Activated T-cell treated with anti-CD3 and anti-CD28 coated beads, Interleukin-2, amount 50 U/mL, for 4 hours (primary cell): ENCODE data around the gene FOXA1. TPM values are rescaled to one million over a fixed set of nuclear protein-coding genes. Genes with fewer than 3 reads are reported as not detected.
A peak's percentile ranks its signal among the peaks of the same experiment; 100 is the strongest.

ENCODE experiments used
- ATAC-seq, 2 donors: fragments of 200-7000 bp; cut with Tn5 transposase; one replicate each; pipeline ENCODE4 v1.10.0; 2021
- DNase-seq: peaks from one replicate; pipeline ENCODE4 v3.0.0-alpha.2; 2020
- H3K27me3 Mint-ChIP-seq: one replicate; pipeline ENCODE4 v1.8.0; 2021; ENCODE audit warnings: low read depth, mixed read lengths
- H3K36me3 Mint-ChIP-seq: one replicate; pipeline ENCODE4 v1.8.0; 2022; ENCODE audit warnings: mixed read lengths; ENCODE audit not compliant: insufficient read depth
- H3K4me1 Mint-ChIP-seq: one replicate; pipeline ENCODE4 v1.8.0; 2021; ENCODE audit warnings: low read depth, mixed read lengths
- H3K4me3 Mint-ChIP-seq: one replicate; pipeline ENCODE4 v1.8.0; 2021; ENCODE audit warnings: mild to moderate bottlenecking, moderate library complexity, mixed read lengths
- H3K9me3 Mint-ChIP-seq: one replicate; pipeline ENCODE4 v1.8.0; 2021; ENCODE audit warnings: mixed read lengths
- total RNA-seq, 3 donors: library from RNA; stranded (reverse); gene quantifications; one replicate each; pipeline ENCODE4 v1.2.1, GENCODE V29; 2021

Gene FOXA1
- total RNA-seq, 3 donors from 2014 or later: 0.34 to 0.68 (median 0.35) TPM

DNA sequence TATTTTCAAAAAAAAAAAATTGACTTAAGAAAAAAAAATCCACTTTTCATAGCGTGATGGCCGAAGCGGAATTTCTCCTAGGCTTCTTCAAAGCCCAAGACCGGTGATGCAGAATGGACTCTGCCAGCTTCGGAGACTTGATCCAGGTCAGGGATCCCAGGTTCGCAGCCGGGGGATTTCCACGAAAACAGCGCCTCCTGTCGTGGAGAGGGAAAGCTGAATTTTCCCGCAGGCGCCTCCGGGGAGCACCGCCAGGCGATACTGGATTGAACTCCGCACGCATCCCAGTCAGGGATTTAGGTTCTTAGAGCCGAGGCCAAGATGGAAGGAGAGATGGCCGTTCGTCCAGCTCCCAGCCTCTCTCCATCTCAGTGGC lies 2.5 kb upstream of the FOXA1 start:
- Mint-ChIP-seq H3K4me3 (no peak overlapping the region), H3K36me3 (peaks cover 3% of the 10 kb centered on the region), H3K9me3 (peaks cover 4% of the 10 kb centered on the region), H3K4me1 (peaks cover 21% of the 10 kb centered on the region), H3K27me3 (peaks cover 86% of the 10 kb centered on the region)
- no peak for DNase-seq
- ATAC-seq: no peak

DNA sequence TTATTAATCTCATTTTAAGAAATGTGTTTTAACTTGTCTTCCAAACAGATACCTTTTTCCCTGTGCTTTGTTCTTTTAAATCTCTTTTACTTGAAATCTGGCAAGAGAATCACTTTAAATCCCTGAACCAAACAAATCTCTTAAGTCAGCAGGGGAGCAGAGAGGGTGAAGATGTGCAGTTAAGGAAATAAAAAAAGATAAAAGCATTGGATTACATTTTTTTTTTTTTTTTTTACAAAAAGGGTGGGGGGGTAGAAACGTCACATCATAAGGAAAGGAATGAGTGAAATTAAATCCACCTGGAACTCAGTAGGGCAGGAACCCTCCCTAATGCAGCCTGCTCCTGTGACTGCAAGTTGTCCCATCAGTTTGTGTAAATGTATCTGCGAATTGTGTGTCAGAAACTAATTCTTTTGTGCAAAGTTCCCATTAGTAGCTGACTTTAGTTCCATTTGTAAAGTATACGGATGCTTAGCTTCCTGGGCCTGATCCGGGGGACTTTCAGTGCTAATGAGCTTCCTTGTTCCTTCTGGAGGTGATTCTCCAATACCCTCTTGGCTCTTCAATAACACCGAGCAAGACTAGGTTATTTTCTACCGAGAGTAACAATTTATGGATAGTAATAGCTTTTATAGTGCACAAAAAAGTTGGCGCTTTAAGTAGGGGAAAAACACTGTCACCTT lies 1.9 kb upstream of the FOXA1 start:
- Mint-ChIP-seq H3K36me3 (peaks cover 3% of the 10 kb centered on the region), H3K4me1 (peaks cover 21% of the 10 kb centered on the region), H3K4me3 (no peak overlapping the region), H3K27me3 (peaks cover 86% of the 10 kb centered on the region), H3K9me3 (peaks cover 4% of the 10 kb centered on the region)
- DNase-seq: no peak
- no peak for ATAC-seq

DNA sequence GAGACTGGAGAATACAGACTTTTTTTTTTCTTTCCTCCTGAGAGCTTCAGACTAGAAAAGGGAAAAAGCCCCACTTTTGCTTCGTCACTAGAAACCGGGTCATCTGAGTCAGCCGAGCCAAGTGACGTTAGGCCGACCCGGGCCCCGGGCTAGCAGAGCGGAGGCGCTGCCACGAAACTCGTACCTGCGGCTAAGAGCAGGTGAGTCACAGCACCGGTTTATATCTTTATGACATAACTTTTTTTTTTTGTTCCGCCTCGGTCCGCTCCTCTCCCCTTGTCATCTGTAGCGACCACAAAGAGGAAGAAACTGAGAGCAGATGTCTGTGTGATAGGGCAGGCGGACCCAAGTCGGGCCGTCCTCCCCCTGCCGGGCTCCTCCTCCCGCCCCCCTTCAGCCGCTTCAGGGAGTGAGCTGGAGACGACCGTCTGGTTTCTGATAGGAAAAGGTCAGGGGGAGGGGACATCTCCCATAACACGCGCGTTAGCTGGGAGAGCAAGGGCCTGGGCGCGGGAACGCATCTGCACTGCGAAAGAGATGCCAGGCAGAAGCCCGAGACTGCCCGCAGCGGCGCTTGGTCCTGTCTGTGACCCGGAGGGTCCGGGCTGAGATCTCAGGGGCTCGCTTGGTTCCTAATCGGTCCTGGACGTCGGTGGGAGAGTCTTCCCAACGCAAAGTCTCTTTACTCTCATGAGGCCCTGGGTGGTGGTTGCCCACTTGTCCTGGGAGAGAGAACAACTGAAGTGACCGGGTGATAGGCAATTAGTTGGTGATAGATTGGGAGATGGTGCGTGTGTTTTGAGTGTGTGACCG lies 966 bp upstream of the FOXA1 start:
- DNase-seq (peak; percentile 35), ATAC-seq (peak; percentile 87 to 90)
- peaks cover 8% of the 10 kb centered on the region for H3K9me3 Mint-ChIP-seq
- H3K36me3 Mint-ChIP-seq: peaks cover 3% of the 10 kb centered on the region
- peaks cover 21% of the 10 kb centered on the region for H3K4me1 Mint-ChIP-seq
- peaks cover 82% of the 10 kb centered on the region for H3K27me3 Mint-ChIP-seq
- H3K4me3 Mint-ChIP-seq: peak overlapping the region; percentile 77

DNA sequence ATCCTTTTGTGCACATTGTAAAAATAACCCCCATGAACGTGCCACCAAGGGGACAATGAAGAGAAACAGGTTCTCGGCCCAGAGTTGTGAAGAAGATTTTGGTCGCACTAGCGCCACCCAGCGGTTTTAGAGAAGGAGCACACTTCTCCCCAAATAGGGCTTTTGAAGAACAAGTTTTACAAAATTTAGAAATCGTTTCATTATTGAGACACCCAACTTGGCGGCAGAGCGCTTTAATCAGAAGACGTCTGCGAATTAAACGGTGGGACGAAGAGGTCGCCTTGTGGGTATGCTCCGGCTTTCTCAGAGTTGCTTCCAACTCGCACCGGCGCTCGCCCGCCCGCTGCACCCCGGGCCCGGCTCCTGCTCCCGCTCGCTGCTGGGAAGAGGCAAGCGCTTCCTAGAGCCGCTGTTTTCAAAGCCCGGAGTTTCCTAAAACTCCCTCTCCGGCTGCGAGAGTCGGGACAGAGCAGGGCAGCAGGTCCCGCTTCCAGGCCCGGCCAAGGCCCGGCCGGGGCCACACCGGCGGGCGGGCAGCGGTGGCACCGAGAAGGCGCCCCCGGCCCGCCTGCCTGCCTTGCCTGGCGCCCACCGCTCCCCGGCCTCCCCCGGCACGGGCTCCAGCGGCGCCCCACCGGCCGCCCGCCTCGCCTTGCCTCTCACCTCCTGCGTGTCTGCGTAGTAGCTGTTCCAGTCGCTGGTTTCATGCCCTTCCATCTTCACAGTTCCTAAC lies 645 bp downstream of the FOXA1 start:
- Mint-ChIP-seq H3K4me1 (peaks cover 21% of the 10 kb centered on the region), H3K9me3 (peaks cover 11% of the 10 kb centered on the region), H3K4me3 (peak overlapping the region; percentile 40), H3K27me3 (peaks cover 79% of the 10 kb centered on the region), H3K36me3 (peaks cover 3% of the 10 kb centered on the region)
- no peak for ATAC-seq
- no peak for DNase-seq

GRCh38 chr14:37593511-37594237 lies 1.4 kb downstream of the FOXA1 start:
- no peak for DNase-seq
- H3K27me3 Mint-ChIP-seq: peaks cover 79% of the 10 kb centered on the region
- peak overlapping the region; percentile 40 for H3K4me3 Mint-ChIP-seq
- H3K4me1 Mint-ChIP-seq: peaks cover 15% of the 10 kb centered on the region
- ATAC-seq: no peak
- H3K36me3 Mint-ChIP-seq: peaks cover 3% of the 10 kb centered on the region
- peaks cover 11% of the 10 kb centered on the region for H3K9me3 Mint-ChIP-seq

DNA sequence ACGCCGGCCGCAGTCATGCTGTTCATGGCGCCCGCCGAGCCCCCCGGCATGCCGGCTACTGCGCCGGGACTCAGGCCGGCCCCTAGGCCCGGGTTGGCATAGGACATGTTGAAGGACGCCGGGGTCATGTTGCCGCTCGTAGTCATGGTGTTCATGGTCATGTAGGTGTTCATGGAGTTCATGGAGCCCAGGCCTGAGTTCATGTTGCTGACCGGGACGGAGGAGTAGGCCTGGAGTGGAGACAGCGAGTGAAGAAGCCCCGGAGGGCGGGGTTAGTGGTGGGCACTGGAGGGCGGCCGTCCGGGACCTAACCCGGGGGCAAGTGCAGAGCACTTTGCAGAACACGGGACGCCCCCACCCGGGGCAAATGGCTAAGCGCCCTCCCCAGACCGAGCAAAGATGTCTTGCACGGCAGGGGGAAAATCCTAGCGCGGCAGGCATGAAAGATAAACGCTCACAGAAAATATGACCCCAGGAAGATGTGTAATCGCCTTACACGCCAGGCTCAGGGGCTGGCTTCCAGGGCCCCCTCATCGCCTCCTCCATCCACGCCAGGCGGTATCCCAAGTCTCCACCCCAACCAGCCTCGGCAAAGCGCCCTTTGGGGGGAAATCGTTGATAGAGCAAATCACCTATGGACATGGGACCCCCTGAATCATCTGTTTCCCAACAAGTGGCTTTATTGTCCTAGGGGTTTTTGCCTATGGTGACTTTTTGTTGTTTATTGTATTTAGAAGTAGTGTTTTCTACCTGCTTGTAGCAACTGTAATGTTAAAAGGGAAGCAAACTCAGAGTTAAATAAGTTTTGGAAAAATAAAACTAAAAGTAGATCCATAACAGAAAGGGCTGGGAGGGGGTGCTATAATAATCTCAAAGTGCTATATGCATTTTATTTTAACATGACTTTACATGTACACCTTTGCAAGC lies 2.3 kb downstream of the FOXA1 start:
- peaks cover 80% of the 10 kb centered on the region for H3K27me3 Mint-ChIP-seq

DNA sequence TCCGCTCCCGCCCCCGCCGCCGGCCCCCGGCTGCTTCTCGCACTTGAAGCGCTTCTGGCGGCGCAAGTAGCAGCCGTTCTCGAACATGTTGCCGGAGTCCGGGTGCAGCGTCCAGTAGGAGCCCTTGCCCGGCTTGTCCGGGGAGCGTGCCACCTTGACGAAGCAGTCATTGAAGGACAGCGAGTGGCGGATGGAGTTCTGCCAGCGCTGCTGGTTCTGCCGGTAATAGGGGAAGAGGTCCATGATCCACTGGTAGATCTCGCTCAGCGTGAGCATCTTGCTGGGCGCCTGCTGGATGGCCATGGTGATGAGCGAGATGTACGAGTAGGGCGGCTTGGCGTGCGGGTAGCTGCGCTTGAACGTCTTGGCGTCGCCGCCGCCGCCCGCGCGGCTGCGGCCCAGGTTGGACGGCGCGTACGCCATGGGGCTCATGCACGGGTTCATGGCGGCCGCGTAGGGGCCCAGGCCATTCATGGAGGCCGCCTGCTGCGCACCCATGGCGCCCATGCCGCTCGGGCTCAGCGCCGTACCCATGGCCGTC lies 3.0 kb downstream of the FOXA1 start:
- peaks cover 3% of the 10 kb centered on the region for H3K36me3 Mint-ChIP-seq
- no peak overlapping the region for H3K4me3 Mint-ChIP-seq
- peaks cover 13% of the 10 kb centered on the region for H3K4me1 Mint-ChIP-seq
- peaks cover 11% of the 10 kb centered on the region for H3K9me3 Mint-ChIP-seq
- ATAC-seq (no peak), DNase-seq (no peak)
- H3K27me3 Mint-ChIP-seq: peaks cover 80% of the 10 kb centered on the region

More for the DNA sequence above, 2.3 kb downstream of the FOXA1 start:
- H3K36me3 Mint-ChIP-seq: peaks cover 3% of the 10 kb centered on the region
- no peak for DNase-seq
- no peak overlapping the region for H3K4me3 Mint-ChIP-seq
- peaks cover 13% of the 10 kb centered on the region for H3K4me1 Mint-ChIP-seq
- no peak for ATAC-seq
- H3K9me3 Mint-ChIP-seq: peaks cover 11% of the 10 kb centered on the region

DNA sequence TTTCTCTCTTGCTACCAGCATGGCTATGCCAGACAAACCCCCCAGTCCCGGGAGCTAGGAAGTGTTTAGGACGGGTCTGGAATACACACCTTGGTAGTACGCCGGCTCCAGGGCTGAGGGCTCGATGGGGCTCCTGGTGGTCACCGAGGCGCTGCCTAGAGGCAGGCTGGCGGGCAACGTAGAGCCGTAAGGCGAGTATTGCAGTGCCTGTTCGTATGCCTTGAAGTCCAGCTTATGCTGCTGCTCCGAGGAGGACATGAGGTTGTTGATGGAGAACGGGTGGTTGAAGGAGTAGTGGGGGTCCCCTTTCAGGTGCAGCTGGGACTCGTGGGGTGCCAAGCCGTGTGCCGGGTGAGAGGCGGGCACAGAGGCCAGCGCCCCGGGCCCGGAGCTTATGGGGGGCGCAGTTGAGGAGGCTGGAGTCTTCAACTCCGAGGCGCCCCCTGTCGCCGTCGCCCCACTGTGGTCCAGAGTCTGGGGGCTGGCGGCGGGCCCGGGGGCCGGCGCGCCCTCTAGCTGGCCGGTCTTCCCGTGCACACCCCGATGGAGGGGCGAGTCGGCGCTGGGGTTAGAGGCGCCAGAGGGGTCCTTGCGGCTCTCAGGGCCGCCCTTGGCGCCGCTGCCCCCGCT lies 3.6 kb downstream of the FOXA1 start:
- Mint-ChIP-seq H3K36me3 (peaks cover 3% of the 10 kb centered on the region), H3K27me3 (peaks cover 79% of the 10 kb centered on the region), H3K4me3 (no peak overlapping the region), H3K4me1 (peaks cover 12% of the 10 kb centered on the region), H3K9me3 (peaks cover 11% of the 10 kb centered on the region)
- no peak for ATAC-seq
- DNase-seq: no peak

DNA sequence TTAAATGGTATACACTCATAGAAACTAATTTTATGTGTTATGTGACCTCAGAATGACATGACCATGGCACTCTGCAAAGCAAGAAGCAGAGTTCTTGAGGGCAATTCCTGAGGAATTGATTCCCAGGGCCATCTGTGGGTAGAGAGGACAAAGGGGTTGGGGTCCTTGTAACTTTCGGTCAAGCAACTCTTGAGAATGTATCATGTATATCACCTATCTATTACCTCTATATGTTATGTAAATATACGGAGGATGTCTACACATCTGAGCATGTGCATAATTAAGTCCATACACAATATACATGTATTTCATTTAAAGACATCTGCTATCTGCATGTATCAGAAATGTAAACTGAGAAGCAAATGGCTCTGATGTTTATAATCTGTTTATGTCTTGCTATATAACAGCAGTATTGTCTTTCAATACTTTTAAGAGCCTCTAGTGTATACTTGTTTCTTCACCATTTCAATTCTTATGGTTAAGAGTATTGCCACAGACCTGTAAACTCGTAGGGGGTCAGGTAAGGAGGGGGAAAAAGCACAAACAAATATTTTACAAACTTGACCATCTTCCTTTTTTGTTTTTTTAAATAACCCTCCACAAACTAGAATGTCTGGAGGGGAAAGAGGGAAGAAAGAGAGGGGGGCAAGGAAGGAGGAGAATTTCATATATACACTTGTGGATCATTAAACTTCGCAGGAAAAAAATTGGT lies 4.5 kb downstream of the FOXA1 start:
- no peak overlapping the region for H3K4me3 Mint-ChIP-seq
- peaks cover 5% of the 10 kb centered on the region for H3K4me1 Mint-ChIP-seq
- no peak for ATAC-seq
- H3K36me3 Mint-ChIP-seq: peaks cover 3% of the 10 kb centered on the region
- peaks cover 11% of the 10 kb centered on the region for H3K9me3 Mint-ChIP-seq
- H3K27me3 Mint-ChIP-seq: peaks cover 79% of the 10 kb centered on the region
- DNase-seq: no peak

- DNase-seq (no peak), ATAC-seq (no peak)
- peaks cover 85% of the 10 kb centered on the region for H3K27me3 Mint-ChIP-seq
- H3K4me3 Mint-ChIP-seq: no peak overlapping the region
- H3K4me1 Mint-ChIP-seq: peaks cover 4% of the 10 kb centered on the region
- peaks cover 3% of the 10 kb centered on the region for H3K36me3 Mint-ChIP-seq
- peaks cover 11% of the 10 kb centered on the region for H3K9me3 Mint-ChIP-seq
These were observed 5.2 kb downstream of the FOXA1 start for GRCh38 chr14:37589715-37590427.

- Mint-ChIP-seq H3K4me1 (peaks cover 2% of the 10 kb centered on the region), H3K27me3 (peaks cover 86% of the 10 kb centered on the region), H3K4me3 (no peak overlapping the region), H3K36me3 (peaks cover 1% of the 10 kb centered on the region), H3K9me3 (peaks cover 10% of the 10 kb centered on the region)
- ATAC-seq (no peak), DNase-seq (no peak)
These were observed 5.9 kb downstream of the FOXA1 start for GRCh38 chr14:37588956-37589714.
